ENCODE results near the gene ZNF362. TPM values are rescaled to one million over a fixed set of nuclear protein-coding genes. Genes with fewer than 3 reads are reported as not detected.

Gene ZNF362
- total RNA-seq, 1 experiment from 2014 or later: 10.8 TPM

- H3K9ac ChIP-seq (ENCODE audit: low read length): no peak overlapping the region
- peaks cover 13% of the 10 kb centered on the region; the same call in 1 of the 2 replicates for H3K4me1 ChIP-seq (ENCODE audit: insufficient read depth, low read length)
- TF ChIP-seq, protein P1, sequence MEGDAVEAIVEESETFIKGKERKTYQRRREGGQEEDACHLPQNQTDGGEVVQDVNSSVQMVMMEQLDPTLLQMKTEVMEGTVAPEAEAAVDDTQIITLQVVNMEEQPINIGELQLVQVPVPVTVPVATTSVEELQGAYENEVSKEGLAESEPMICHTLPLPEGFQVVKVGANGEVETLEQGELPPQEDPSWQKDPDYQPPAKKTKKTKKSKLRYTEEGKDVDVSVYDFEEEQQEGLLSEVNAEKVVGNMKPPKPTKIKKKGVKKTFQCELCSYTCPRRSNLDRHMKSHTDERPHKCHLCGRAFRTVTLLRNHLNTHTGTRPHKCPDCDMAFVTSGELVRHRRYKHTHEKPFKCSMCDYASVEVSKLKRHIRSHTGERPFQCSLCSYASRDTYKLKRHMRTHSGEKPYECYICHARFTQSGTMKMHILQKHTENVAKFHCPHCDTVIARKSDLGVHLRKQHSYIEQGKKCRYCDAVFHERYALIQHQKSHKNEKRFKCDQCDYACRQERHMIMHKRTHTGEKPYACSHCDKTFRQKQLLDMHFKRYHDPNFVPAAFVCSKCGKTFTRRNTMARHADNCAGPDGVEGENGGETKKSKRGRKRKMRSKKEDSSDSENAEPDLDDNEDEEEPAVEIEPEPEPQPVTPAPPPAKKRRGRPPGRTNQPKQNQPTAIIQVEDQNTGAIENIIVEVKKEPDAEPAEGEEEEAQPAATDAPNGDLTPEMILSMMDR (conservative IDR thresholded peaks at IDR 0.05; ENCODE audit: low read depth, low read length): no peak
- TF ChIP-seq EZH2 (IDR thresholded peaks at IDR 0.05; ENCODE audit: low read length, unreplicated experiment) (no peak), EZH2phosphoT487 (IDR thresholded peaks at IDR 0.05; ENCODE audit: borderline replicate concordance, low read length) (no peak)
- no peaks in the 10 kb centered on the region for H3K9me2 ChIP-seq (replicated peaks; ENCODE audit: low read length)
- intact Hi-C loops (cut with micrococcal nuclease): loop anchor here (5.0 kb wide), 3 partner anchors 39 to 176 kb away; partner anchors contain the start of gene PHC2
- ChIA-PET POLR2A (ENCODE audit: unreplicated experiment) (no interaction called here), CTCF (no interaction called here)
- DNase-seq: no peak
- H3K9me3 ChIP-seq (ENCODE audit: low read length): no peaks in the 10 kb centered on the region
- H4K20me1 ChIP-seq (ENCODE audit: low read length): no peaks in the 10 kb centered on the region
- no peaks in the 10 kb centered on the region for H3K27me3 ChIP-seq (ENCODE audit: low read length)
- no peaks in the 10 kb centered on the region for H3K36me3 ChIP-seq (ENCODE audit: low read depth, low read length)
- no peak overlapping the region for H3K27ac ChIP-seq (ENCODE audit: low read length)
- H3K79me2 ChIP-seq (ENCODE audit: low read length): peaks cover 38% of the 10 kb centered on the region
- H3K4me2 ChIP-seq (ENCODE audit: low read length): no peak overlapping the region
- BruUV-seq (replicated peaks): no TSS peak
- ATAC-seq: peak; percentile 9
- no peak overlapping the region for H3K4me3 ChIP-seq (ENCODE audit: low read length)
- no peaks in the 10 kb centered on the region for H3F3A ChIP-seq (ENCODE audit: low read length, unreplicated experiment)
- H2AFZ ChIP-seq (ENCODE audit: low read length): no peak overlapping the region
These were observed 146 bp upstream of the ZNF362 start for GRCh38 chr1:33256221-33256470.

DNA sequence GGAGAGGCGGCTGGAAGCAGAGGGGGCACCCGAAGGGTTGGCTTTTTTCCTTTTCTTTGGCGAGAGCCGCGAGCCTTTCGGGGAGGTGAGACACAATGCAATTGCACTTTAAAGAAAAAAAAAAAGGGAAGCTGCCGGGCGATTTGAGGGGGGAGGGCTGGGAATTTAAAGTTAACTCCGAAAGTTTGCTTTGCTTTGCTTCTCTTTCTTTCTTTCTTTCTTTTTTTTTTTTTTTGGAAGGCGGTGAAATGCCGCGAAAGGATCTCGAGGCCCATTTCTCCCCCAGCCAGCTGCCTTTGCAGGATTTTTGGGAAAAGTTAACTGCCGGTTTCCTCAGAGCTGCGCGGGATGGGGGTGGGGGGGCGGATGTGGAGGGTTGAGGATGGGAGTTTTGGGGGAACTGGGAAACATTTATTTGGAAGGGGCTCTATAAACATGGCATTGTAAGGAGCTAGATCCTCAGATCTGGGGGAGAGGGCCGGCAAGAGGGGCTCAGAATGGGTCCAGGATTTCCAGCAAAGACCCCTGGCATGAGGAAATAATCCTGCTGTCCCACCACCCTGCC, 997 bp downstream of the ZNF362 start:
- Histone ChIP-seq H3K36me3 (ENCODE audit: low read depth, low read length) (no peaks in the 10 kb centered on the region), H3F3A (ENCODE audit: low read length, unreplicated experiment) (no peaks in the 10 kb centered on the region), H3K9ac (ENCODE audit: low read length) (peak overlapping the region; percentile 94), H3K79me2 (ENCODE audit: low read length) (peaks cover 44% of the 10 kb centered on the region), H3K9me3 (ENCODE audit: low read length) (no peaks in the 10 kb centered on the region), H2AFZ (ENCODE audit: low read length) (peak overlapping the region; percentile 88), H3K4me2 (ENCODE audit: low read length) (peak overlapping the region; percentile 96), H3K4me3 (ENCODE audit: low read length) (peak overlapping the region; percentile 89), H3K4me1 (ENCODE audit: insufficient read depth, low read length) (peaks cover 13% of the 10 kb centered on the region; the same call in 1 of the 2 replicates), H3K27ac (ENCODE audit: low read length) (peak overlapping the region; percentile 88), H3K27me3 (ENCODE audit: low read length) (no peaks in the 10 kb centered on the region), H3K9me2 (replicated peaks; ENCODE audit: low read length) (no peaks in the 10 kb centered on the region), H4K20me1 (ENCODE audit: low read length) (no peaks in the 10 kb centered on the region)
- ATAC-seq (no peak), DNase-seq (no peak)
- TF ChIP-seq, protein P1 (conservative IDR thresholded peaks at IDR 0.05; ENCODE audit: low read depth, low read length): no peak
- TF ChIP-seq EZH2phosphoT487 (IDR thresholded peaks at IDR 0.05; ENCODE audit: borderline replicate concordance, low read length): no peak
- no peak for TF ChIP-seq EZH2 (IDR thresholded peaks at IDR 0.05; ENCODE audit: low read length, unreplicated experiment)
- intact Hi-C loops (cut with micrococcal nuclease): loop anchor here (5.0 kb wide), 3 partner anchors 40 to 175 kb away; partner anchors contain the start of gene PHC2
- no TSS peak for BruUV-seq (replicated peaks)
- CTCF ChIA-PET: interaction anchor here (0.6 kb wide), 2 partner anchors 130 to 377 kb away, joined by 3 to 4 read pairs; no protein-coding TSS in a partner anchor
- POLR2A ChIA-PET (ENCODE audit: unreplicated experiment): interaction anchor here (0.5 to 0.6 kb wide), 2 partner anchors 64 to 85 kb away, joined by 9 to 11 read pairs; no protein-coding TSS in a partner anchor
